Uterus (tissue), 2 donors: Measurements from ENCODE around the gene HIP1R.

ENCODE experiments used
- CTCF ChIP-seq, 4 experiments: fragments of 200-600 bp in 2 of 4; fragments of 450-650 bp in 2 of 4; sonication (generic) in 2 of 4; IDR thresholded peaks; one replicate each; pipeline ENCODE4 v1.5.1; 2016 to 2019; ENCODE audit warnings: antibody characterized with exemption in 4 of 4, mild to moderate bottlenecking in 2 of 4, moderate library complexity in 1 of 4
- POLR2A ChIP-seq, 2 donors: fragments of 450-650 bp; IDR thresholded peaks; one replicate each; pipeline ENCODE4 v1.6.1; 2016; ENCODE audit warnings: antibody characterized with exemption in 2 of 2, mild to moderate bottlenecking in 1 of 2, moderate library complexity in 1 of 2

GRCh38 chr12:122845041-122845864 lies 10.0 kb downstream of the HIP1R start:
- TF ChIP-seq CTCF (IDR thresholded peaks at IDR 0.05) (no peak), POLR2A (IDR thresholded peaks at IDR 0.05) (no peak)
